ENCODE results near the gene MYL5.
"Not testable (repeated sequence)": the region's sequence is repeated elsewhere in the genome, so short reads cannot be mapped to it uniquely, and the experiment has no call there.

MYL5 gene

GRCh38 chr4:674172-675035 lies at the start of gene MYL5, which contains the start of gene ATP5ME:
MYL5 (plus strand) TSS chr4:674542; CDS start chr4:678027, 3,485 bp downstream.
ATP5ME (minus strand) TSS chr4:674276; CDS start chr4:674247, 29 bp downstream.
- DNase-seq (ENCODE audit: low read depth in 2 of 2, low spot score in 1 of 2) = peak; percentile 93 to 94

GRCh38 chr4:624705-625590 lies 49.4 kb upstream of the MYL5 start, which contains the start of gene PDE6B:
PDE6B (plus strand) TSS chr4:625573; CDS start chr4:625627, 54 bp downstream.
- DNase-seq (ENCODE audit: low read depth in 2 of 2, low spot score in 1 of 2) = no peak

GRCh38 chr4:625631-626161 lies 48.6 kb upstream of the MYL5 start:
- DNase-seq (ENCODE audit: low read depth in 2 of 2, low spot score in 1 of 2) = no peak

- no peak for DNase-seq (ENCODE audit: low read depth in 2 of 2, low spot score in 1 of 2)
Measured at GRCh38 chr4:626201-627091, 47.9 kb upstream of the MYL5 start.

GRCh38 chr4:627347-628125 lies 46.8 kb upstream of the MYL5 start:
- no peak for DNase-seq (ENCODE audit: low read depth in 2 of 2, low spot score in 1 of 2)

GRCh38 chr4:628311-628741 lies 46.0 kb upstream of the MYL5 start:
- DNase-seq (ENCODE audit: low read depth in 2 of 2, low spot score in 1 of 2) = no peak

GRCh38 chr4:628821-629635 lies 45.3 kb upstream of the MYL5 start:
- no peak for DNase-seq (ENCODE audit: low read depth in 2 of 2, low spot score in 1 of 2)

- DNase-seq (ENCODE audit: low read depth in 2 of 2, low spot score in 1 of 2) = no peak
Measured at GRCh38 chr4:629636-629914, 44.8 kb upstream of the MYL5 start.

- no peak for DNase-seq (ENCODE audit: low read depth in 2 of 2, low spot score in 1 of 2)
Measured at GRCh38 chr4:629915-630641, 44.3 kb upstream of the MYL5 start.

- DNase-seq (ENCODE audit: low read depth in 2 of 2, low spot score in 1 of 2) = no peak
Measured at GRCh38 chr4:630656-631055, 43.7 kb upstream of the MYL5 start.

- DNase-seq (ENCODE audit: low read depth in 2 of 2, low spot score in 1 of 2) = no peak
Measured at GRCh38 chr4:632196-632790, 42.0 kb upstream of the MYL5 start.

GRCh38 chr4:632926-633325 lies 41.4 kb upstream of the MYL5 start:
- no peak for DNase-seq (ENCODE audit: low read depth in 2 of 2, low spot score in 1 of 2)

GRCh38 chr4:633406-633805 lies 40.9 kb upstream of the MYL5 start:
- no peak for DNase-seq (ENCODE audit: low read depth in 2 of 2, low spot score in 1 of 2)

GRCh38 chr4:633976-634598 lies 40.3 kb upstream of the MYL5 start:
- no peak for DNase-seq (ENCODE audit: low read depth in 2 of 2, low spot score in 1 of 2)

- DNase-seq (ENCODE audit: low read depth in 2 of 2, low spot score in 1 of 2) = no peak
Measured at GRCh38 chr4:634599-634985, 39.8 kb upstream of the MYL5 start.

GRCh38 chr4:635066-635835 lies 39.1 kb upstream of the MYL5 start:
- not testable (repeated sequence) for DNase-seq (ENCODE audit: low read depth in 2 of 2, low spot score in 1 of 2)

Data from stimulated activated CD8-positive, alpha-beta memory T cell treated with anti-CD3 and anti-CD28 coated beads, Interleukin-4, amount 100 ng/mL, for 4 hours (primary cell).